ENCODE data around the gene KCNQ1OT1.

DNA sequence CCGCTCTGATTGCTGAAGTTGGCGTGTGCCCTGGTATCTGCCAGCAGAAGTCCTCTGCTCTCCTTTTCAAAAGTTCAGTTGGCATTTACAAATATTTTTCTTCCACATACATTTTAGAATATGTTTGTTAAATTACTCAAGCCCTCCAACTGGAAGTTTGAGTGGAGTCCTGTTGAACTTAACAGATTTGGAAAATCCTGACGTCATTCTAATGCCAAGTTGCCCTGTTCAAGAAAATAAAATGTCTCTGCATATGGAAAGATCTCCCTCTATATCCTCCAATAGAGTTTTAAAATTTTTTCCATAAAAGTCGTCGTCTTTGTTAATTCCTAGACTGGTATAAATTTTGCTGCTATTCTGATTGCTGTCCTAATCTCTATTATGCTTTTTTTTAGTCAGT is 3.3 kb downstream of the KCNQ1OT1 start:
- no peak for TF ChIP-seq CTCF (IDR thresholded peaks at IDR 0.05)
- no peak for TF ChIP-seq POLR2A (IDR thresholded peaks at IDR 0.05)

Data from adrenal gland (tissue), 5 donors.